ENCODE data around the gene ENOX1.

The ENOX1 gene

GRCh38 chr13:43698758-43699157 is 88.0 kb downstream of the ENOX1 start (continued):
- TF ChIP-seq ZNF274 (IDR thresholded peaks at IDR 0.05; ENCODE audit: low read length) (no peak), ZNF274 (tag by site-specific recombination; IDR thresholded peaks at IDR 0.05; ENCODE audit: borderline replicate concordance) (no peak), IKZF3 (tag by site-specific recombination; IDR thresholded peaks at IDR 0.05) (no peak), ZIC2 (tag by site-specific recombination; IDR thresholded peaks at IDR 0.05) (no peak), ZNF501 (tag by site-specific recombination; IDR thresholded peaks at IDR 0.05) (no peak), ZNF19 (tag by site-specific recombination; IDR thresholded peaks at IDR 0.05; ENCODE audit: low read depth) (no peak), INSM2 (tag by site-specific recombination; IDR thresholded peaks at IDR 0.05) (no peak)

GRCh38 chr13:43698009-43698408 is 88.8 kb downstream of the ENOX1 start:
- TF ChIP-seq ZBTB48 (tag by site-specific recombination; IDR thresholded peaks at IDR 0.05) (no peak), ZBTB26 (tag by site-specific recombination; optimal IDR thresholded peaks at IDR 0.05) (no peak), ZNF76 (tag by site-specific recombination; IDR thresholded peaks at IDR 0.05; ENCODE audit: borderline replicate concordance, low read depth) (no peak)
- POLR2A ChIA-PET: no interaction called here
- no peaks in the 10 kb centered on the region; the same call in 1 of the 2 replicates for H3K4me1 ChIP-seq (ENCODE audit: control insufficient read depth, insufficient read depth, low read length)
- H3K27ac ChIP-seq (ENCODE audit: extremely low read depth, low read depth, low read length): no peak overlapping the region
- CTCF ChIA-PET: no interaction called here
- no peaks in the 10 kb centered on the region for H3K36me3 ChIP-seq (ENCODE audit: control insufficient read depth in 2 of 2, insufficient read depth in 1 of 2, low read length in 2 of 2)
- no peaks in the 10 kb centered on the region for H3K9me3 ChIP-seq (ENCODE audit: control insufficient read depth, insufficient read depth, low read depth, low read length)
- no peak overlapping the region for H3K4me3 ChIP-seq (ENCODE audit: low read depth, low read length)

- ChIA-PET CTCF (no interaction called here), POLR2A (no interaction called here)
- H3K9me3 ChIP-seq (ENCODE audit: control insufficient read depth, insufficient read depth, low read depth, low read length): no peaks in the 10 kb centered on the region
Measured at GRCh38 chr13:43697323-43697722, 89.4 kb downstream of the ENOX1 start.

More at GRCh38 chr13:43697323-43697722, 89.4 kb downstream of the ENOX1 start:
- Histone ChIP-seq H3K27ac (ENCODE audit: extremely low read depth, low read depth, low read length) (no peak overlapping the region), H3K4me3 (ENCODE audit: low read depth, low read length) (no peak overlapping the region), H3K4me1 (ENCODE audit: control insufficient read depth, insufficient read depth, low read length) (no peaks in the 10 kb centered on the region; the same call in 1 of the 2 replicates), H3K36me3 (ENCODE audit: control insufficient read depth in 2 of 2, insufficient read depth in 1 of 2, low read length in 2 of 2) (no peaks in the 10 kb centered on the region)
- TF ChIP-seq ZNF776 (tag by site-specific recombination; IDR thresholded peaks at IDR 0.05; ENCODE audit: borderline replicate concordance) (no peak), ZNF350 (tag by site-specific recombination; IDR thresholded peaks at IDR 0.05) (no peak), ZNF280C (tag by site-specific recombination; IDR thresholded peaks at IDR 0.05) (no peak), IKZF3 (tag by site-specific recombination; IDR thresholded peaks at IDR 0.05) (no peak), ZNF555 (tag by site-specific recombination; conservative IDR thresholded peaks at IDR 0.05) (no peak), GLIS2 (tag by site-specific recombination; IDR thresholded peaks at IDR 0.05) (no peak), ZNF658 (tag by site-specific recombination; IDR thresholded peaks at IDR 0.05) (no peak), ZNF560 (tag by site-specific recombination; IDR thresholded peaks at IDR 0.05; ENCODE audit: borderline replicate concordance) (no peak), ZBTB11 (tag by site-specific recombination; conservative IDR thresholded peaks at IDR 0.05; ENCODE audit: low read depth) (no peak), KLF16 (tag by site-specific recombination; IDR thresholded peaks at IDR 0.05) (no peak), ZSCAN16 (tag by site-specific recombination; IDR thresholded peaks at IDR 0.05) (no peak), ZNF138 (tag by site-specific recombination; IDR thresholded peaks at IDR 0.05; ENCODE audit: borderline replicate concordance) (no peak), ZBTB48 (tag by site-specific recombination; IDR thresholded peaks at IDR 0.05) (no peak), ZNF174 (tag by site-specific recombination; IDR thresholded peaks at IDR 0.05) (no peak), ZNF433 (tag by site-specific recombination; IDR thresholded peaks at IDR 0.05; ENCODE audit: low read depth) (no peak), SCRT1 (tag by site-specific recombination; IDR thresholded peaks at IDR 0.05; ENCODE audit: borderline replicate concordance) (no peak), ZNF292 (tag by site-specific recombination; IDR thresholded peaks at IDR 0.05; ENCODE audit: borderline replicate concordance, low read depth) (no peak), KLF8 (tag by site-specific recombination; IDR thresholded peaks at IDR 0.05) (no peak), REPIN1 (tag by site-specific recombination; IDR thresholded peaks at IDR 0.05; ENCODE audit: low read depth) (no peak)

Data from HEK293 (cell line).